LoVo (cell line): ENCODE results near the gene APPBP2.
"Not testable (repeated sequence)": the region's sequence is repeated elsewhere in the genome, so short reads cannot be mapped to it uniquely, and the experiment has no call there.

ENCODE experiments used
- DNase-seq: peaks from one replicate; pipeline ENCODE4 v3.0.0-alpha.2; 2016; ENCODE audit warnings: low spot score

The APPBP2 gene

GRCh38 chr17:60525685-60526514 lies at the start of gene APPBP2:
APPBP2 (minus strand) TSS chr17:60526242; CDS start chr17:60525931, 311 bp downstream.
- DNase-seq, result peak; percentile 91

- no peak for DNase-seq
These were observed 47.4 kb upstream of the APPBP2 start for GRCh38 chr17:60573236-60574051.

GRCh38 chr17:60565233-60565632 lies 39.2 kb upstream of the APPBP2 start:
- no peak for DNase-seq

- no peak for DNase-seq
These were observed 37.7 kb upstream of the APPBP2 start for GRCh38 chr17:60563743-60564142.

- DNase-seq, result no peak
These were observed 36.4 kb upstream of the APPBP2 start for GRCh38 chr17:60562421-60562820.

- no peak for DNase-seq
These were observed 34.8 kb upstream of the APPBP2 start for GRCh38 chr17:60560860-60561257.

- DNase-seq, result no peak
These were observed 34.2 kb upstream of the APPBP2 start for GRCh38 chr17:60559995-60560859.

GRCh38 chr17:60559659-60559994 lies 33.6 kb upstream of the APPBP2 start:
- no peak for DNase-seq

GRCh38 chr17:60557805-60558204 lies 31.8 kb upstream of the APPBP2 start:
- no peak for DNase-seq

GRCh38 chr17:60555786-60556185 lies 29.7 kb upstream of the APPBP2 start:
- DNase-seq, result no peak

GRCh38 chr17:60554377-60554788 lies 28.3 kb upstream of the APPBP2 start:
- DNase-seq, result no peak

- not testable (repeated sequence) for DNase-seq
These were observed 26.2 kb upstream of the APPBP2 start for GRCh38 chr17:60552255-60552654.

GRCh38 chr17:60548990-60549389 lies 22.9 kb upstream of the APPBP2 start:
- no peak for DNase-seq

- DNase-seq, result no peak
These were observed 19.6 kb upstream of the APPBP2 start for GRCh38 chr17:60545465-60546191.

GRCh38 chr17:60542071-60542470 lies 16.0 kb upstream of the APPBP2 start:
- DNase-seq, result no peak

- no peak for DNase-seq
These were observed 14.4 kb upstream of the APPBP2 start for GRCh38 chr17:60540460-60540859.

- no peak for DNase-seq
These were observed 13.8 kb upstream of the APPBP2 start for GRCh38 chr17:60539807-60540206.

- no peak for DNase-seq
These were observed 12.7 kb upstream of the APPBP2 start for GRCh38 chr17:60538726-60539125.

GRCh38 chr17:60535382-60536279 lies 9.6 kb upstream of the APPBP2 start:
- DNase-seq, result no peak

GRCh38 chr17:60534613-60535157 lies 8.6 kb upstream of the APPBP2 start:
- DNase-seq, result no peak
